Neural cell (in vitro differentiated cells): ENCODE results near the gene CCDC190.

Source experiments
- CTCF ChIP-seq: fragments of 450-650 bp; IDR thresholded peaks from 2 replicates; pipeline ENCODE4 v1.5.1; 2014; ENCODE audit warnings: antibody characterized with exemption, mild to moderate bottlenecking, moderate library complexity; ENCODE audit not compliant: poor library complexity, severe bottlenecking
- EZH2 ChIP-seq: fragments of 200-600, 300-800 bp; shearing (Covaris generic), sonication (generic); IDR thresholded peaks from 2 replicates; pipeline ENCODE4 v1.6.1; 2014; ENCODE audit warnings: antibody characterized with exemption, low read length, borderline replicate concordance, mild to moderate bottlenecking; ENCODE audit not compliant: insufficient read depth, poor library complexity, severe bottlenecking
- POLR2AphosphoS5 ChIP-seq: IDR thresholded peaks from 2 replicates; pipeline ENCODE4 v1.6.1; 2012
- RAD21 ChIP-seq: fragments of 450-650 bp; conservative IDR thresholded peaks from 2 replicates; pipeline ENCODE4 v1.6.1; 2014; ENCODE audit warnings: antibody characterized with exemption, mild to moderate bottlenecking, moderate library complexity
- SMC3 ChIP-seq: fragments of 450-650 bp; conservative IDR thresholded peaks from 2 replicates; pipeline ENCODE4 v1.6.1; 2014; ENCODE audit warnings: antibody characterized with exemption, mild to moderate bottlenecking, moderate library complexity; ENCODE audit not compliant: poor library complexity
- TAF1 ChIP-seq: IDR thresholded peaks from 2 replicates; pipeline ENCODE4 v1.6.1; 2012; ENCODE audit warnings: low read depth
- TF ChIP-seq, protein P1 (sequence below): IDR thresholded peaks from 2 replicates; pipeline ENCODE4 v1.6.1; 2012; ENCODE audit warnings: borderline replicate concordance

DNA sequence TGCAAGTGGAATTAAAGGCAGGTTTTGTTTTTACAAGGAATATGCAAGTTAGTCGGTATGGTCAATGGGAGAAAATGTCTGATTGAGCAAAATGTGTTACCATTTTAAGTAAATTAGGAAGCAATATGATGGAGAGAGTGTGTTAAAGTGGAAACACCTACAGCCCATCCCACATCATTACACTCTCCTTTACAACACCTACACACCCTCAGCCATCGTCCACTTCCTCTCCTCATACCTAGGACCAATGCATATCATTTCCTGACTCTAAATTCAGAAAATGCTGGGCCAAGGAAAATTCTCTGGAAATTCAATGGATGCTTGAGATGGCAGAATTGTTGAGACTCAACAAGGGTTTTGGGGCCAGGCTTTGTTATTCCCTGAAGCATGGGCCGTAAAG is 16.4 kb upstream of the CCDC190 start:
- no peak for TF ChIP-seq EZH2
- TF ChIP-seq CTCF: no peak
- TF ChIP-seq, protein P1, sequence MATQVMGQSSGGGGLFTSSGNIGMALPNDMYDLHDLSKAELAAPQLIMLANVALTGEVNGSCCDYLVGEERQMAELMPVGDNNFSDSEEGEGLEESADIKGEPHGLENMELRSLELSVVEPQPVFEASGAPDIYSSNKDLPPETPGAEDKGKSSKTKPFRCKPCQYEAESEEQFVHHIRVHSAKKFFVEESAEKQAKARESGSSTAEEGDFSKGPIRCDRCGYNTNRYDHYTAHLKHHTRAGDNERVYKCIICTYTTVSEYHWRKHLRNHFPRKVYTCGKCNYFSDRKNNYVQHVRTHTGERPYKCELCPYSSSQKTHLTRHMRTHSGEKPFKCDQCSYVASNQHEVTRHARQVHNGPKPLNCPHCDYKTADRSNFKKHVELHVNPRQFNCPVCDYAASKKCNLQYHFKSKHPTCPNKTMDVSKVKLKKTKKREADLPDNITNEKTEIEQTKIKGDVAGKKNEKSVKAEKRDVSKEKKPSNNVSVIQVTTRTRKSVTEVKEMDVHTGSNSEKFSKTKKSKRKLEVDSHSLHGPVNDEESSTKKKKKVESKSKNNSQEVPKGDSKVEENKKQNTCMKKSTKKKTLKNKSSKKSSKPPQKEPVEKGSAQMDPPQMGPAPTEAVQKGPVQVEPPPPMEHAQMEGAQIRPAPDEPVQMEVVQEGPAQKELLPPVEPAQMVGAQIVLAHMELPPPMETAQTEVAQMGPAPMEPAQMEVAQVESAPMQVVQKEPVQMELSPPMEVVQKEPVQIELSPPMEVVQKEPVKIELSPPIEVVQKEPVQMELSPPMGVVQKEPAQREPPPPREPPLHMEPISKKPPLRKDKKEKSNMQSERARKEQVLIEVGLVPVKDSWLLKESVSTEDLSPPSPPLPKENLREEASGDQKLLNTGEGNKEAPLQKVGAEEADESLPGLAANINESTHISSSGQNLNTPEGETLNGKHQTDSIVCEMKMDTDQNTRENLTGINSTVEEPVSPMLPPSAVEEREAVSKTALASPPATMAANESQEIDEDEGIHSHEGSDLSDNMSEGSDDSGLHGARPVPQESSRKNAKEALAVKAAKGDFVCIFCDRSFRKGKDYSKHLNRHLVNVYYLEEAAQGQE: no peak
- no peak for TF ChIP-seq RAD21
- TF ChIP-seq POLR2AphosphoS5: no peak
- TF ChIP-seq TAF1: no peak
- TF ChIP-seq SMC3: no peak
